Stimulated activated CD8-positive, alpha-beta memory T cell treated with anti-CD3 and anti-CD28 coated beads, Interleukin-15, amount 100 ng/mL, for 48 hours (primary cell): ENCODE measurements around the gene SSBP3.

Experiments
- DNase-seq, 2 donors: peaks; one replicate each; pipeline ENCODE4 v3.0.0-alpha.2; 2020; ENCODE audit warnings: low read depth in 2 of 2

SSBP3 gene

DNA sequence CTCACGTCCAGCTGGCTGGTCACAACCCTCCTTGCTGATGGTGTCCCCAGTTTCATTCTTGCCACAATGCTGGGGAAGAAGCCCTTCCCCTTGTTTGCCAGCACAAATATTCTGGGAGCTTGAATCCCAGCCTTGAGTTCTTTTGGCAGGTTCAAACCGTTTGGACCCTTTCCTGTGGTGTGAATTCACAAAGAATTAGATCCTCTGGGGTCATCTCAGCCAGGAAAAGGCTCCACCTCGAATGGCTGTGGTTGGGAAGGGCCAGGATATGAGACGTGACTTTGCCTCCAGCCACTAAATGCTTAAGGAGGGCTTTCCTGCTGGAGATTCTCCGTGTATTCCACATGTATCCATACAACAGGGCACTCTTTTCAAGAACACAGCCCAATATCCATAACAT is 139.3 kb downstream of the SSBP3 start:
- DNase-seq: no peak

DNA sequence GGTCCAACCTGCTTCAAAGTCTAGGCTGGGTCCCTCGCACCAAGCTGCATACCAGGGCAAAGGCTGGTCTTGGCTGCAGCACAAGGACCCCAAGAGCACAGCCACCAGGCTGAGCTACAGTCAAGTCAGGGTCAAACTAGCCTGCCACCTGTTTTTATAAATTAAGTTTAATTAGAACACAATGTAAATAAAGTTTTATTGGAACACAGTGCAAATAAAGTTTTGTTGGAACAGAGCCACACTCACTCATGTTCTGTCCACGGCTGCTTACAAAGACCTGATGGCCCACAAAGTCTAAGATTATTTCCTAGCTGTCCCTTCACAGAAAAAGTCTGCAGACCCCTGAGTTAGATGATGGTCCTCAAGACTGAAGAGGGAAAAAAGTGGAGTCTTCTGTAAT is 140.0 kb downstream of the SSBP3 start:
- DNase-seq: no peak

DNA sequence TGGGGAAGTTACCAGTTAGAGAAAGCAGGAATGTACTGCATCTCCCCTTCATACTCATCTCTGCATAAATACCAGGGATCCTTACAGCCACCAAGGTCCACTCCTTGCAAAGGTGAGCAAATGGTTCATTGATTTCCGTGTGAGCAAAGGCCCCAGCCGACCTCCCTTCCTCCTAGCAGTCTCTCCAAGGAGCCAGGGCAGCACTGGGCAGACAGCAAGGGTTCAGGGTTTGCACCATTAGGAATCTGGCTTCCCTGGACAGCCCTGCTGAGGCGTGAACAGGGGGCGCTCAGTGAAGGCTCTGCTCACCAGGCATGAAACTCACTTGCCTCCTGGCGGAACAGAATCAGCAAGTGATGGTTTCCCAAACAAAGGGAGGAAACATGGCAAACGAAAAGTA is 140.5 kb downstream of the SSBP3 start:
- DNase-seq: no peak

DNA sequence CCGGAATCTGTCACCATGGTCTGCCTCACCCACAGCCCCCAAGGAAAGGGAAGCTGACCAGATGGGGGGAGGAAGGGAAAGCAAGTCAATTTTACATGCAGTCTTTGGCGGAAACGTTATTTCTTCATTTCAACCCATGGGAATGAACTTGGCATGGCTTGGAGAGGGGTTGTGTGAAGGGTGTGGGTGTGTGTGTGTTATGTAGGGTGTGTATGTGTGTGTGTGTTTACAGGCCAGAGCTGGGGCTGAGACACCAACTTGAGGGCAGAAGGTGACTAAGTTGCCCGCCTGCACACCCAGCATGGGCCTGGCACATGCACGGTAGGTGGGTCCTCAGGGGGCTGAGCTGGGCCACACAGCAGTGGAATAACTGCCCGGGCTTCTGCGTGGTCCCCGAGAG is 141.1 kb downstream of the SSBP3 start:
- no peak for DNase-seq

DNA sequence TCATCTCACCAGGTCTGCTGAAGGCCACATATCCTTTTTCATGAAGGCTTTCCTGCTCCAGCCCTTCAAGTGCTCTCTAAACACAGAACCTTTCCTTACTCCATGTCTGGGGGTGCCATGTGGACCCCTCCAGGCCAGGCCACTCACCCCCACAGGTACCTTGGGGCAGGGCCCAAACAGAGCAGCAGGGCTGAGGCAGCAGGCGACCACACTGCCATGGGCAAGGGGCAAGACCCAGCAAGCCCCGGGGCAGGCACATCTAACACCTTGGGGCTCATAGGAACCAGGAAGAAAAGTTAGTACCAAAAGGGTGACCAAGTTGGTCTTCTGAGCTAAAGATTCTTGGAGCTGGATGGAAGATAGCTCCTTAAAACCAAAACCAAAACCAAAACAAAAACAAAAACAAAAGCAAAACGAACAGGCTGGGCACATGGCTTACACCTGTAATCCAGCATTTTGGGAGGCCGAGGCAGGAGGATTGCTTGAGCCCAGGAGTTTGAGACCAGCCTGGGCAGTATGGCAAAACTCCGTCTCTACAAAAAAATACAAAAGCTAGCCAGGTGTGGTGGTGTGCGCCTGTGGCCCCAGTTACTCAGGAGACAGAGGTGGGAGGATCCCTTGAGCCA is 142.5 kb downstream of the SSBP3 start:
- DNase-seq: no peak

DNA sequence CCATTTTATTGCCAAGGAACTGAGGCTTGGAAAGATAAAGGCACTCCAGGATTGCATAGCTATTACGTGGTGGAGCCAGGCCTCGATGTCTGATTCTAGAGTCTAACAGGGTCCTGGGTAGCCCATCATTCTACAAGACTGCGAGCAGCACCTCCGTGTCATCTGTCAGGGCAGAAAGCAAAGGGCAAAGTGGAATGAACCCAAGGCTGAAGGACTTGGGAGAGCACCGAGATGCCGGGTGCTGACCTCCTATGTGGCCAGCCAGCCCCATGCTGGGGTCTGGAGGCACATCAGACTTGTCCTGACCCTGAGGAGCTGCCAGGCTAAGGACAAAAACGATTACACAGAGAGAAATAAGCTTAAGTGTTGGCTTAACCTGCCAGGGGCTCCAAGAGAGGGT is 143.9 kb downstream of the SSBP3 start:
- DNase-seq: no peak

DNA sequence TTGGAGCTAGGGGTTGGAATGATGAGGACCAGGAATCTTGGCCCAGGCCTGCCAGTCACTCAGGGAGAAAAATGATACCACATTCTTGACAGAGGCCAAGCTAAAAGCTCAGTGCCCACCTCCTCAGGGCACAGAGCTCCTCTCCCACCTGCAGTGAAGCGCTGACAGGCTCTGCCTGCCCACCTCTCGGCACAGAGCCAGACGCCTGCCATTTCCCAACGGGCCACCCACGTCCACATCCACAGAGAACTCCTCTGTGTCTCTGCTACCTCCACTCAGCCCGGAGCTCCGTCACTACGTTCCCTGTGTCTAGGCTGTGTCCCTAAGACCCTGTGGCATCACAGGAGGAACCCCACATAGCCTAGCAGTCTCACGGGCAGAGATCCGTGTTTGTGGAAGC is 145.4 kb downstream of the SSBP3 start:
- DNase-seq: no peak

DNA sequence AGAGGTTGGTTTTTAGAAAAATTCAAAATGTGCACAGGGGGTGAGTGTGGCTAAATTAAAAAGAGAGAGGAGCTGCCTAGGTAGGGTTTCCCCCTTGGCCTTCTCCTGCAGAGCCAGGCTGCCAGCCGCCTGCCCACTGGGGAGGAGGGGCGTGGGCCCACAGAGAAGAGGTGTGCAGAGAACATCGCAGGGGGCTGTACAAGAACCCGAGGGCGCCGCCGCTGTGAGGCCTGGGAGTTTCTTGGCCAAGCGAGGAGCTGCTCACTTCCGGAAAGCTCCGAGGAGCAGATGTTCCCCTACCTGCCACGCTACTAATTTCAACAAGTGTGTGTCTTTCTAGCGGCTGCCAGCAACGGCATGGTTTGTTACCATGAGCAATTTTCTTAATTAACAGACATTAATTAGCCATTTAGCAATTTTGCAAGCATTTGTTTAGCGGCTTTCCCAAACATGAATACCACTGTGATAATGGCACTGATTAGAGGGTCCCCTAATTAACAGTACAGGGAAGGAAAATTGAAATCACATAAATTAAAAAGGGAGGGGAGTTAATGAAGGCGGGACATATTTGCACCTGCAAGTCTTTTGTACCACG is 146.6 kb downstream of the SSBP3 start:
- DNase-seq: no peak

DNA sequence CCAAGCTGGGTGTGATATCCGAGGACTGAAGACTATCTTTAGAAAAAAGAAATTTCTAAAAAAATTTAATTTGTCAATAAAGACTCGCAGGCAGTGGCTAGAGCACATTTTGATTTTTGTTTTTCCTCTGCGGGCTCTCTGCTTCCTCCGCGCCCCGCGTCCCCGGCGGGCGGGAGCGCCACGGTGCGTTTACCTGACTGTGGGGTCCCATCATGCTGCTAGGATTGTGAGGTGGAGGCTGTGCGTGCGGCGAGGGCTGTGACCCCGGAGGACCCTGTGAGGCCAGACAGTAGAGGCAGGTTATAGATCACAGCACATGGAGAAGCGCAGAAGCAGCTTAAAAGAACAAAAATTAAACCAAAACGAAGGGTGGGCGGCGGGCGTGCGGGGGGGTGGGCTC is 148.3 kb downstream of the SSBP3 start:
- DNase-seq: no peak

DNA sequence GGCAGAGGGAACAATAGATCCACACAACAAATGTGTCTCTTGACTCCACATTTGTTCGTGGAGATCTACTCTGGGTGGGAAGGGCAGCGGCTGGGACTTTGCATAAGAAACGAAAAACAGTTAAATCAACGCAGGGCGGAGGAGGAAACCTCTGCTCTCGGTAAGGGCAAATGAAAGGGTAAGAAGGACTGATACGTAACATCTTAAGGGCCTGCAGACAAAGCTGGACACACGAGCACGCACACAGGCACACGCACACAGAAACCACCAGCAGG is 148.9 kb downstream of the SSBP3 start:
- DNase-seq: no peak

DNA sequence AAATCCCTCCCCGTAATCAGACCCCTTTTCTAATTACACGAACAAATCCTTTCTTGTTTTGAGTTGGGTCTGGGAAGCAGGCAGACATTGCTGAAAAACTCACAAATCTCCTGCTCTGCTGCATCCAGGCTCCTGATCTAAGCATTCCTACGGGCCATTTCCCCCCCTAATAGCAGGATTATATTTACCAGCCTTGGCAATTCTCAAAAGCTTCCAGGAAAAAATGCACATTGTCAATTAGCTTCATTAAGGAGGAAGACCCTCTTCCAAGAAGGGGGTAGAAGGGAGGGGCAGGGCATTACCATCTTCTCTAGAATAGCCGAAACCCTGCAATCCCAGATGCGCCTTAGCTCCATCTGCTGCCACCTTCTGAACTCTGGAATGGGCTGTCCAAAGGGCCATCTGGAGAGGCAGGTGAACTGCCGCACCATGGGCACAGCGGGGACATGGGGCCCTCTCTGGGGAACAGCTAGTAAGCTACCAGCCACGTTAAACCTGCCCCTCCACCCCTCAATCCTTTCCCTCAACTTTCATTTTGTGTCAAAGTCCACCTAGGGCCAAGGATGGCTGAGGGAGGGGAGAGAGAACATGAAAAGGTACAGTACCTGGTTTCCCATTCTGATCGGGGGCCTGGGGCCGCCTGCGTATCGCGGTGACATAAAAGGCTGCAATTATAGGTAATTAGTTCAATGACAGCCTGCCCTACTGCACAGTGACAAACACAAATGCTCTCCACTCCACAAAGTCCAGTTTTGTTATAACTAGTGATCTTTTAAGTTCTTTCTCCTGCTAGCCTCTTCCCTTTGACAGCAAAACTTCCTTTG is 149.5 kb downstream of the SSBP3 start:
- DNase-seq: no peak

DNA sequence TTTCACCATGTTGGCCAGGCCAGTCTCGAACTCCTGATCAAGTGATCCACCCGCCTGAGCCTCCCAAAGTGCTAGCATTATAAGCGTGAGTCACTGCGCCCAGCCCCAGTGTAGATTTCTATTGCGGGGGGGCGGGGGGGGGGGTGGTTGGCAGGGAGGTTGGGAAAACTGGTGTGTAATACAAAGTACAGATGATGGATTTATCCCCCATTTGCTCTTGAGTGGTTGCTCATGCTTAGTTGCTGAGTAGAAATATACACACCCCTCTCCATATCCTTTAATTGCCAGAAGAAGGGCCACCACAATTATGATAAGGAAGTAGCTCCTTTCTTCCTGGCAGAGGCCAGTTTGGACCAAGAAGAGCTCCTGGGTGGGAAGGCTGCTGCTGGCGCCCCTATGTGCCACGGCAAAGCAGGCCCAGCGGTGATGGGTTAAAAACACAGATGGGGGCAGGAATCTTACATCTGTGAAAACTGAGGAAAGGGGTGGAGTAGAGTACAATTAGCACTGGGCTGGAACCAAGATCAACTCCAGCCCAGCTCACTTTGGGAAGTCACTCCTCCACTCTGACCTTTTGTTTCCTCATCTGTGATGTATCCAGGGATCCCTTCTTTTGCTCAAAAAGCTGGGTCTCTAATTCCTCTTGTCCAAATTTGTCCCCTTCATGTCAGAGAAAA is 151.0 kb downstream of the SSBP3 start:
- DNase-seq: no peak

DNA sequence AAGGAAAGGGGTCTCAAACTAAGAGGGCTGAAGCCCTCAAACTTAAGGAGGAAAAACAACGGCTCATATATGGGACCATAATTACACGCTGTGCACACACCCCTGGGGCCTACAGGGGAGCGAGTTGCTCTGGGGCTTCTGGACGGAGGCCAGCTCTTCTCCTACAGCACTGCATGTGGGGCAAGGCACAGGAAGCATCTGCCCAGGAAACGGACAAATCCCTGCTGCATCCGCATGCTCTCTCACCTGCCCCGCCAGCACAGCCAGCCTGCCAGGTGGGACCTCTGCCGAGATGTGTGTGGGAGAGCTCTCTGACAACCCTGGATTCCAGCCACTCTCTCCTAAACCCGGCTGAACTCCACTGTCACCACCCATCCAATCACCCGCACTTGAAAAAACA is 152.1 kb downstream of the SSBP3 start:
- DNase-seq: no peak

DNA sequence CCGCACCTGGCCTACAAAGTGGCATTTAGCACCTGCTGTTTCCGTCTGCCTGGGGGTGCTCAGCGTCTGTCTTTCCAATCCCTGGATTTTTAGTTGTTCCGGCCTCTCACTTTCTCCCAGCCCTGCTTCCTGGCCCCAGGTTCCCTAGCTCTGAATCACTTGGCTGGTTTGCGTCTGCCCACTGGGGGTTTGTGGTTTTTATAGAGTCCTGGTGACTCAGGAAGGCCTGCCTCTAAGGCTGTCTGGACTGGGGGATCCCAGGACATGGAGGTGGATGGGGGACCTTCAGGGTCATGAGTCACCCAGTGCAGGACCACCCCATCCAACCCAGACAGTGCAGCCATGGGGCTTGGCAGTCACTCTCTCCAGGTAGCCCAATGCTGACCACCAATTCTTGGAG is 152.7 kb downstream of the SSBP3 start:
- DNase-seq: no peak

DNA sequence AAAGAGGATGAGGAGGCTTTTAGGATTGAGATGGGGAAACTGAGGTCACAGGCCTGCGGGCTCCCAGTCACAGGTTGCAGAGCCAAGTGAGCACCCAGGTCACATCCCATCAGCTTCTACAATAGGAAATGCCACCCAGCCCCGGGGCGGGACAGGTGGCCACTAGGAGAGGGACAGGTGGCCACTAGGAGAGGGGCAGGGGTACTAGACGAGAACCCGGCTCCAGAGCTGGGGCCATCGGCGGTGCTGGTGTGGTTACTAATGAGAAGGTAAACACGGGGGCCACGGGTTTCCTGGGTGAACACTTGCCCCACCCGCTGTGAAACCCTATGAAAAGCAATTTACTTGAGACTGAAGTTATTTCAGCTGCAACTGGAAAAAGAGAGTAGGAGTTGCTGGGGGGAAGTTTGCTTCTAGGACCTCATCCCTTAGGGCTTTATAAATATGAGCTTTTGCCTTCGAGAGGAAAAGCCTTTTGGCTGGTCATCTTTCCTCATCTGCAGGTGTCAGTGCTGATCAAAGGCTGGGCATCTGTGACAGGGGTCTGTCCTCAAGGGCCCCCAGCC is 153.7 kb downstream of the SSBP3 start:
- no peak for DNase-seq

DNA sequence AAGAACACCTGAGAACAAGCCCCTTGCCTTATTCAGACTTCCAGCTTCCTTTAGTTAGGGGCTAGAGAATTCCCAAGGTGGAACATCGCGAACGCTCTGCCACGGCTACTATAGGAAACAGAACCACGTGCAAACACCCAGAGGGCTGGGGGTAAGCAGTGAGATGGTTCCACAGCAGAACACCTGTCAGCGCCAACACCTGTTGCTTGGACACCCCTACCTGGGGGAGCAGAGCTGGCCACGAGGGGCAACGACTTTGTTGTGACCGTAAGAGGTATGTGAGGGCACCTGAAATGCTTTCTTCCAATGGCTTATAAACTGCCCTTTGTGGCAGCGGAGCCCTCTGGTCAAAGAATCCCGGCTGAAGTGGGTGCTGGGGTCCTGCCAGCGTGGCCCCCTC is 155.5 kb downstream of the SSBP3 start:
- DNase-seq: no peak

DNA sequence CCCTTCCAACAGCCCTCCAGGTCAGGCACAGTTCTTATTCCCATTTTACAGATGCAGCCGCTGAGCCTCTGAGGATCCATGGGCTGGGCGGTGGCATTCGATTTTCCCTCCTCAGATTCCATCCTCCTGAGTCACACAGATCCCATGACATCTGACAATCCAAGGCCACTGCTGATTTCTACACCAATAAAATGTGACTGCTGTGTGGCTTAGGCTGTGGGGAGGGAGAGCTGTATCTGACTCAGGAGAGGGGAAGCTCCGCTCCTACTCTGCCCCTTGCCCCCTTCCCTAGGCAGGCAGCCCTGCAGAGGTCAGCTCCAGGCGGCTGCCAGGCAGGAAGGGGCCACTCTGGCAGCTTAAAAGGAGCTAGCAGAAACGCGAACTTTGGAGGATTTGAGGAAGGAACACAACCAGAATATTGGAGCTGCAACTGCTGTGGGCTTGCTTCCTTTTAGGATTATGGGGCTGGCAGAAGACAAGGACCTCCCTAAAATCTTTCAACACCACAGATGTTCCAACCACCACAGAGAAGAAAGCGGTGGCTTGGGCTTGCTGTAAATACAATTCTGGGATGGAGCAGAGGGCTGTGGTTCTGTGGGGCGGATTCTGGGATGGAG is 156.3 kb downstream of the SSBP3 start:
- no peak for DNase-seq

DNA sequence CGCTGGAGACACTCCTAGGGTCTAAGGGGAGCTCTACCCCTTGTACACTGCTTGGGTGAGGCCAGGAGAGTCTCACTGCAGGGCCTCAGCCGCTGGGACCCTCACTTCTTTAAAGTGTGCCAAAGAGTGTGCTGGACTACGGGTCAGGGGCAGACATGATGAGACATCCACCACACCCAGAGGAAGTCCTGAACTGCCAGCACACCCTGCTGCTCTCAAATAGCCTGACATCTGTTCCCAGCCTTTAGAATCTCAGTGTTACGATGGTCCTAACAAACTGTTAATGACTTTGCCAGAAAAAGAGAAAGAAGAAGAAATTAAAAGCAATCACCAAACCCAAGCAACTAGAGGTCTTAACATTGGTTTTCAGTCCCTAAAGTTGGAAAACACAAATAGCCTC is 157.2 kb downstream of the SSBP3 start:
- DNase-seq: no peak

DNA sequence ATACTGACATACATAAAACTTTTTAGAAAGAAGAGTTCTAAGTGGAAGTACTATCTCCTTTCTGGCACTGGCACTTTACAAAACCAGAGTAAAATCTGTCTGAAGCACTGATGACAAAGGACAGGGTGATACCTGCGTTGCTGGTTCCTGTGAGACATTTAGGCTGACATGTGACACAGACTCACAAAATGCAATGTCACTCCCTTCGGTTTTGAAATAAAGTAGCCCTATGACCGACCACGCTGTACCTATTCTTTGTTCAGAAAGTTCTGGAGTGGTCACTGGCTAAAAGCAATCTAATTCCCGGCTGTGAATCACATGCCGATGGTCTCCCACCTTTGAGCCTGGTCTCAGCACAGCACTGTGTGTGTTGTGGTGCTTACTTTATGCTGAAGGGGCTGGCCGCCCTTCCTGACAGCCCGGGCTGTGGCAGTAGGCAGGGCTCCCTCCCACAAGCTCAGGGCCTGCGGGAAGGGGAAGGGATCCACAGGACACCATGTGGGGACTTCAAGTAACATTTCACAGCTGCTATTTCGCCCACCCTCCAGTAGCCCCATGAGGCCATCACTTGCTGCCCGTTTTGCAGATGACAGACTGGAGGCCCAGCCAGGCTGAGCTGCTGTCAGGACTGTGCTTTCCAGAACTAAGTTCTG is 158.2 kb downstream of the SSBP3 start:
- no peak for DNase-seq

DNA sequence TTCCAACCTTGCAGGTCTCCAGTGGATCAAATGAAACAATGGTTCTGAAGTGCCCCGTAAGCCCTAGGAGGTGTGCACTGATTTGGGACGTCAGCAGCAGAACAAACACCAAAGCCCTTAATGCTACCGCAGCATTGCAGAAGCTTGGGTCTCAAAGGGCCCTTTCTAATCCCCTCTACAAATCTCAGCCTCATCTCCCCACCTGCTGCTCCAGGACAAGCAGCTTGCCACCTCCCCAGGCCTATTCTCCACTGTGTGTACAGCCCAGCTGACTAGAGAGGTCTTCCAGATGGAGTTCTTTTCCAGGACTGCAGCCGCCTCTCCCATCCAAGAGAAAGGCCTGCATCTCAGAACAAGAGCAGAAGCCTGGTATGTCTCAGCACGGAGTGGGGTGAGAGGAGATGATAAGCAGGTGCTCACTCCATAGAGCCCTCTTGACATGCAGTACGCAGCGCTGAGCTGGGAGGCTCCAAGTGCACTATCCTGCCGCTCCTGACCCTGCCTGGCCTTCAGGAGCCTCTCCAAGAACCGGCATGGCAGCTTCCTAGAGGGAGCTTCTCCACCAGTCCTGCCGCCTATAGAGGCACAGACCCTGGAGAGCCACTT is 160.0 kb downstream of the SSBP3 start:
- DNase-seq: no peak

DNA sequence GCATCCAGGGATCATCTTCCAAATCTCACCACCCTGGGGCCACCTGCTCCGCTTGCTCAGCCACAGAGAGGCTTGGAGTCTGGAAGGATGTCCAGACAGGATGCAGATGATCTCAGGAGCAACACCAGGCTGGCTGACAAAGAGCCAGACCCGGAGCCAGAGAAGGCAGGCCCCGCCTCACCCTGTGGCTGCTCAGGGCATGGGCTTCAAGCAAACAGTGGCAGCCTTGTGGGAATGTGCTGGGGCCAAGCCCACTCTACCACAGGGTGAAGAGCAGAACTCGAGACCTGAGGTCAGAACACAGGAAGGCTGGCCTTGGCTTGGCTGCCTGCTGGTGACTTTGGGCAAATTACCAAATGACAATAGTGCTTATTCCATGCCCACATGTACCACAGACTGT is 160.7 kb downstream of the SSBP3 start:
- DNase-seq: no peak
